GM19239 (cell line): ENCODE measurements around the gene ITIH4.

Source experiments
- DNase-seq: peaks from one replicate; pipeline ENCODE4 v3.0.0; 2011; ENCODE audit warnings: low spot score; ENCODE audit not compliant: insufficient read length
- FAIRE-seq: peaks from 2 replicates; lab custom pipeline; 2011; peaks lifted over from hg19 to GRCh38; lab: Jason Lieb, UNC

The ITIH4 gene

DNA sequence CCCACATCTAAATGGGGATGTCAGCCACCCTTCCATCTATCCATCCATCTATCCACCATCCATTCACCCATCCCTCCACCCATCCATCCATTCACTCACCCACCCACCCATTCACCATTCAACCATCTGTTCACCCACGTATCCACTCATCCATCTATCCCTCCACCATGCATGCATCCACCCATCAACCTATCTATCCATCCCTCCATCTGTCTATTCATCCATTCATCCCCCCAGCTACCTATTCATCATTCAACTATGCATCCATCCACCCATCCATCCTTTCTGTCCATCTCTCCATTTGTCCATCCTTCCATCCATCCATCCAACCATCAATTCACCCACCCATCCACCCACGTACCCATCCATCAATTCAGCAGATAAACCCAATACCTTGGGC, 21.3 kb downstream of the ITIH4 start:
- DNase-seq (no peak), FAIRE-seq (no peak)

DNA sequence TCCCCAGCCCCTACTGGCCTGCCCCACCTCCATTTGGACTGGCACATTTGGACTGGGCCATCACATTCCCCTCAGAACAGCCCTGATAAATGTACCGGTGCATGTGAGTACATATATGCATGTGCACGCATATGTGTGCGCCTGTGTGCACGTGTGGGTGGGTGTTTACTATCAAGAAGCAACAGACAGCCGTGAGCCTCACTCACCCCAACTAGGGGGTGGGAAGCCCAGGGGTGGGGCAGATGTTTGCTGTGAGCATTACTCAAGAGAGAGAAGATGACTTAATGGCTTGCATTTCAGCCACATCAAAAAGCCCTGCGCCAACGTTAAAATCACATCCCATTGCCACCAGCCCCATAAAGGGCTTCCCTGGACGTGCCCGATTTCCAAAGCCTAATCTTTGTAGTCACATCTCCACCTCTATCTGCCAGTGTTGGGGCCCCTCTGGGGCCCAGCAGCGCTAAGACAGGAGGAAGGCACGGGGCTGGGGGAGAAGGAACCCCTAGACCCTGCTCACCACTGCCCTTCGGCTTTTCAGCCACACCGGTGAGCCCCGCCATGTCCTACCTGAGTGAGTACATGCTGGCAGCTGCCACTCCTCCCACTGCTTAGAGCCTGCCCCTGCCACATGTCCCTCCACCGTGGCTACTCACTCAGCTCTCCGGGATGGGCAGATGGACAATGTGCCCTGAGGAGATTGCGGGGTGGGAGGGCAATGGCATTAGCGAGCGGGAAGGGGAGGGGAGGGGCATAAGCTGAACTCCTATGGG, 25.0 kb downstream of the ITIH4 start:
- no peak for FAIRE-seq
- no peak for DNase-seq

DNA sequence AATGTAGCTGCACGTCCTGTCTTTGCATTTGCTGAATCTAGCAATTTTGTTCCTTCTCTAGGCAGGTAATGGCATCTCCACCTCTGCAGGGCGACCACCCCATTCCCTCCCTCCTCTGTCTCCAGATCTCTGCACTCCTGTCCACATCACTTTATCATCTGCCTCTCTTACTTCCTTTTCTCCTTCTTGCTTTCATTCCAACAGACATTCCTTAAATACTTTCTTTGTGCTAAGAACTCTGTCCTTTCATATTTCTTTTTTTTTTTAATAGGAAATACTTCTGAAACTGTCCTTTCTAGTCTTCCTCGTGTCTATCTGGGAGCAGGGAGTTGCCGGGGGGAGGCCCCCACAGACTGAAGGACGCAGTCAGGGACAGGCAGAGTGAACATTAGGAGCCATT, 28.6 kb downstream of the ITIH4 start:
- no peak for DNase-seq
- FAIRE-seq: no peak

DNA sequence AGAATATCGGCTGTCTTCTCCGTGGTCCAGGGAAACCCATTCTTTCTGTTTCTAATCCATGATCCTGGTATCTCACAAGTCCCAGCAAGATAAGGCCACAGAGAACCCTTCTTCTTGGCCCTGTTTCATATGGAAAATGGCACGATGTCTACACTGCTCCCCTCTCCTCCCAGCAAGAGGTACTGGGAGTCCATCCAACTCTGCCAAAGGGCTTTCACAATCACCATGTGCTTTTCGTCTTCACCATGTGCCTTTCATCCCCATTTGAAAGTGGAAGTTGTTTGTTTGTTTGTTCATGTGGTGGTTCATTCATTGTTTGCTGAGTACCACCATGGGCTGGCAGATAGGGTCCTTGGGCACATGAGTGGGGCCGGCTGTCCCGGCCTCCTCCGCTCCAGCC, 30.4 kb downstream of the ITIH4 start:
- no peak for FAIRE-seq
- no peak for DNase-seq

DNA sequence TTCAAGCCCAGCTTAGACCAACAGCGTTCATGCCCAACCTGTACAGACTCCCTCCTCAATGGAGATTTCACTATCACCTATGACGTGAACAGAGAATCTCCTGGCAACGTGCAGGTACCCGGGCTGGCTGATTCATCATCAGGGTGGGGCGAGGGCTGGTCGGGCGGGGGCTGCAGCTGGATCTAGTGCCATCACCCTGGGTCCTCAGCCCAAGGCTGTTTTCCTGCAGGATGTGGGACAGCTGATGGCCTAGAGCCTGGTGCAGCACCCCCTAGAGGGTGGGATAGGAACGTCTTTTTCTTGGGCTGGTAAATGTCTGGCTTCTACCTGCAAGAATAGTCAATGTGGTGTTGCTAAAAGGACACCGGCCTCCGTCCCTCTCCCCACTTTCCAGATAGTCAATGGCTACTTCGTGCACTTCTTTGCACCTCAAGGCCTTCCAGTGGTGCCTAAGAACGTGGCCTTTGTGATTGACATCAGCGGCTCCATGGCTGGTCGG, 31.4 kb downstream of the ITIH4 start:
- DNase-seq (peak; percentile 50), FAIRE-seq (peak; percentile 23)

DNA sequence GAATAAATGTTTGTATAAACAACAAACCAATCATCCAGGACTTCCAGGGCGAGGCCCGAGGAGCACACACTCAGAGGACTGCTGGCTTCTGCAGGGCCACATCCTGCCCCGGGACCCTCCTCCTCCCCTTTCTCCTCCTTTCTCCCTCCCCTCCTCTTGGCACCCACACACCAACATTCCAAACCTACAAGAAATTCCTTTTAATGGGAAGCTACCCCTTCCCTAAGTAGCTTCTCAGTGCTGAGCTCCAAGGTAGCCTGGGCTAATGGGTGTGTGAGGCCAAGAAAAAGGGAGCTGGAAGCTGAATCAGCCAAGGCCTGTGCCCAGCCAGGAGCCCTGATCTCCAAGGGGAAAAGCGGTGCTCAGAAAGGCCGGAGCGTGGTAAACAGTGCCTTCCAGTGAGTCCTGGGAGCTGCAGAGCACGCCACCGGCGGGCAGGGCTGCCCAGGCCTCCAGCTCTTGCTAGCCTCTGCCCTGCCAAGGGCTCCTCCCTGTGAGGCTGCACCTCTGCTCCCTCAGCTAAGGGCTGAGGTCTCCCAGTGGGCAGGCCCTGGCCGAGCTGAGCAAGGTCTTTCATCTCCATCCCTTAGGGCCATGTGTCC, 32.0 kb downstream of the ITIH4 start:
- DNase-seq: no peak
- no peak for FAIRE-seq

DNA sequence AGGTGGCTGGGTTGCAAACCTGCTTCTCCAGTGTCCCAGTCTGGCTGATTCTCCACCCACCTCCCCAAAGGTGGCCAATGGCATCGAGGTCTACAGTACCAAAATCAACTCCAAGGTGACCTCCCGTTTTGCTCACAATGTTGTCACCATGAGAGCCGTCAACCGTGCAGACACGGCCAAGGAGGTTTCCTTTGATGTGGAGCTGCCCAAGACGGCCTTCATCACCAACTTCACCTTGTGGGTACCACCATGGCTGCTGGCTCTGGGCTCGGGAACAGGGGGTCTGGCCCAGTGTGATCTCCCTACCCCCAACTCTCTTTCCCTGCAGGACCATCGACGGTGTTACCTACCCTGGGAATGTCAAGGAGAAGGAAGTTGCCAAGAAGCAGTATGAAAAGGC, 34.1 kb downstream of the ITIH4 start:
- DNase-seq (no peak), FAIRE-seq (no peak)

DNA sequence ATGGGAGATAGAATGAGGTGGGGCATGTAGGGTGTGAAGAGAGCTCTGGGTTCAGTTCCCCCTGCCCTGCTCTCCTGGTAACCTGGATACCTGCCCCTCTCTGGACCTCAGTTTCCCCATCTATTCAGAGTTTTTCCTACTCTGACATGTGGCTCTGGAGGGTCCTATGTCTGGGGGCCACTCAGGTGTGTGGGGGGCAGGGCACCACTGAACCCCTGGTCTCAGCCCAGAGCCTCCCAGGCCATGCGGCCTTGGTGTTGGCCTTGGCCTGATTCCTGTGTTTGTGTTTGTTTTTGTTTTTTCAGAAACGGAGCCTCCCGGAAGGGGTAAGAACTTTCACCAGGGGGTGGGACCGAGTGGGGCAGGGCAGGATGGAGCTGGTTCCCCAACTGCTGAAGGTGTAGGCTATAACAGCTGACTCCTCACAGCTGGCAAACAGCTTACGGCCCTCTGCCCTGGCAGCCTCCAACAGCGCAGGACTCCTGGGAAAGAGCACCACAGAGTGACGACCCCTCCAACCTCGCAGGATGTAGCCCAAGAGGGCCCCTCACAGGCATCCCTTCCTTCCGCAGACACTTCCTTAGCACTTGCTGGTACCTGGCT, 35.1 kb downstream of the ITIH4 start:
- FAIRE-seq (no peak), DNase-seq (no peak)

DNA sequence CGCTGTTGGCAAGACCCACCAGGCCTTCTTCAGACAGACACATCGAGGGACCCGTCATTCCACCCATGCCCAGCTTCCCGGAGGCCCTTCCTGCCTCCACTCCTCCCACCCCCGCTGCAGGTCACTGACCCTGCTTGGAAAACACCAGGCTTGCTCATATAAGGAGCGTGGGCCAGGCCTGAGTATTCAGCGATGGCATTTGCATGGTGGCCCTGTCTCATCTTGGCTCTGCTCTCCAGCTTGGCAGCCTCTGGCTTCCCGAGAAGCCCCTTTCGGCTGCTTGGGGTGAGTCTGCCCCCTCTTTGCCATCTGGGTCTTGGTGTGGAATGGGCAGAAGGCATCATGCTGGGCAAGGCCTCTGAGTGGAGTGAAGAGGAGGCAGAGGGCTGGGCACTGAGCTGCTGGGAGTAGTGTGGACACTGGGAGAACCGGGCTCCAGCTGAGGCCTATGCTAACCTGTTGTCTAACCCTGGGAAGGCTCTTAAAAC, 35.8 kb downstream of the ITIH4 start, which contains the start of gene ITIH3:
Gene ITIH3 (plus strand): TSS at position 185 of the 488 bp plus-strand sequence. CDS start 8 bp downstream, at position 193.
- no peak for DNase-seq
- no peak for FAIRE-seq

DNA sequence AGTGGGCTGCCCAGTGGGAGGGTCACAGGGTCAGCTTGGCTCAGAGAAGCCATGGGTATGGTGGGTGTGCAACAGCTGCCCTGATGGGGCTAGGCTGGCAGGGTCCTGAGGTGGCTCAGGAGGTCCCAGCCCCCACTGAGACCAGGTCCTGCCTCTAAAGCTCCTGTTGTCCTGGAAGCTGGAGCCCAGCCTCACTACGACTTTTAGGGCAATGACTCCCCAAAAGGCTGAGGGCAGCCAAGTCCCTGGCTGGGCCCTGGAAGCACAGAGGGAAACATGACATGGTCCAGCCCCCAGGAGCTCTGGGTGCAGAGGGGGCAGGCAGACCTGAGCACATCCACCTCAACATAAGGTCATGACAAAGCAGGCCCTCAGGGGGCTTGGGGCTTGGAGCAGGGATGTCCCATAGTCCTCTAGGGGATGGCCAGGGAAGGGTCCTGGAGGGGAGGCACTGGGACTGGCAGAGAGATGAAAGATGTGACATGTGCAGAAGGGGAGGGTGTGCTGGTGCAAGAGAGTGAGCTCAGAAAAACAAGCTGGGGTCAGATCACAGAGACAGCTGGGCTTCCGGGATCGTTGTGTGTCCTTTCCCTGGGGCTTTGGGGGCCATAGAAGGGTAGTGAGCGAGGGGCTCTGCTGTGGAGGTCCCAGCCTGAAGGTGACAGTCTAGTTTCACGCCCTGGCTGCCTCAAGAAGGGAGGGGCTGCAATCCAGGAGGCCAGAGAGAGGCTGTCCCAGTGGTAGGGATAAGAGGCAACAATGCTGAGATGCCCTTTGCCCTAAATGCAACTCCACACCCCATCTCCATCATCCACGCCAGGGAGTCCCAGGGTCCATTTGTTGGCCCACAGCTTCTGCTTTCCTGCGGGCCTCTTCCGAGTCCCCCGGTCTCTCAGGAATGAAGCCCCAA, 36.5 kb downstream of the ITIH4 start:
- no peak for DNase-seq
- no peak for FAIRE-seq

DNA sequence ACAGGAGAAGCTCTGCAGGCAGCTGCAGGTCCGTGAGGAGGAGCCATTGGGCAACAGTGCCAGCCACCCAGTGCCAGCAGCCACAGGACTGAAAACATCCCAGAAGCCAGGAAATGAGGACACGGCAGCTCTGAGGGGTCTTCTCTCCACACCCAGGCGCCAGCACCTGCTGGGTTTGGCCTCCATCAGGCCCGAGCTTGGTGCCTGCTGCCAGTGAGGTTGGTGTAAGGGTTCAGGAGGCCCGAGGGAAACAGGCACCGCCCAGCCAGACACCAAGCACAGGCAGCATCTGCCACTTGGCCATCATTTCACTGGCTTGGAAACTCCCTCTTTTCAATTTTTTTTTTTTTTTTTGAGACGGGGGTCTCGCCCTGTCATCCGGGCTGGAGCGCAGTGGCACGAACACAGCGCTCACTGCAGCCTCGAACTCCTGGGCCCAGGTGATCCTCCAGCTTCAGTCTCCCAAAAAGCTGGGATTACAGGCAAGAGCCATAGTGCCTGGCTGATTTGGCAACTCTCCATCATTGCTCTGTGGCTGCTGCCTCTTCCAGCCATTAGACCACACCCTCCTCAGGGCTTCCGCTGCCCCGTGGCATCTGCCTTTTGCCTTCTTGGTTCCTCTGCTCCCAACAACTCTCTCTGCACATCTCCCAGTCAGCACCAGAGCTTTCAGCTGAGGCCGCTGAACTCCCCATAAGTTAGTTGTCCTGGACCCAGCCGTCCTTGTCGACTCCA, 37.3 kb downstream of the ITIH4 start:
- FAIRE-seq: no peak
- DNase-seq: no peak

DNA sequence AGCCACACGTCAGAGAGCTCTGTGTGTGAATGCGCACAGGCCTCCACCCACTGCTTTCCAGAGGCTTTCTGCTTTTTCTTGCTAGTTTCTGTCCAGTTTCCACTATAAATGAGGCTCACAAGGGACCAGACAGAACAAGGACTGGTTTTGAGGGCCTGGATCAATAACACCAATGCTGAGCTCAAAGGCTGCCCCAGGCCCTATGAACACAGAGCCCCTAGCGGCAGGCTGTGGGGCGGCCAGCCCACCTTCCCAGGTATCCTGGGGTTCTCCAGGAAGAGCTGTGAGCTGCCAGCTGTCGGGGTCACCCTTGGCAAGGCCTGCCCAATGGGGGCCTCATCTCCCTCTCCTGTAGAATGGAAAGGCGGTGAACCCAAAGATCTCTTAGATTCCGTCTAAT, 38.1 kb downstream of the ITIH4 start:
- DNase-seq: no peak
- no peak for FAIRE-seq

DNA sequence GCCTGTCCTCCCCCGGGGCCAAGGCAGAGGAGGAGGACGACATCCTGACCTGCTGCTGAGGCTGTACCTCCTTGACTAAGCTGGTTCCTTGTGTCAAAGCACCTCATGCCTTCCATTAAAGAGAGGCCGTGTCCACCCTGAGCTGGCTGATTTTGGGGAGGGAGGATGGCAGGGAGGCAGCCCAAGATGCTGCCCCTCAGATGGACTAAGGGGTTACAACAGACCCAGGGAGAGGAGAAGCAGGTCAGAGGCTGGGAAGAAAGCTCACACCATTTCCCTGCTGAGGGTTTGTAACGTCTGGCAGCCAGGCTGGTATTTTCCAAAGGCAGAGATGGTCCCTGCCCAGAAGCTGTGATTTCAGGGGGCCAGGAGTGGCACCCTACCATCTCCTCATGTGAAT, 38.5 kb downstream of the ITIH4 start:
- DNase-seq: no peak
- FAIRE-seq: no peak

DNA sequence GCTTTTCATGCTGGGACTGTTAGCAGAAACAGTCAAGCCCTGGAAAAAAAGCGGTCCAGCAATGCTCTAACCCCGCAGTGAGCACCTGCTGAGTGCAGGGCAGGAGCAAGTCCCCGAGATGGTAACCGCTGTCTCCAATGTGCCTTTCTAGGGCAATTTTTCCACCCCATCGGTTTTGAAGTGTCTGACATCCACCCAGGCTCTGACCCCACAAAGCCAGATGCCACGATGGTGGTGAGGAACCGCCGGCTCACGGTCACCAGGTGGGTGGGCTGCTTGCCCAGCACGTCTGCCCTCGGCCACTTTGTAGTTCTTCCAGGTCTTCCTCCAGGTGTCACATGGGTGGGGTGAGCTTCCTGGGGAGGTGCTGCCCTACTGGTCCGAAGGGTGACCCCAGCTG, 39.1 kb downstream of the ITIH4 start:
- DNase-seq: no peak
- no peak for FAIRE-seq

DNA sequence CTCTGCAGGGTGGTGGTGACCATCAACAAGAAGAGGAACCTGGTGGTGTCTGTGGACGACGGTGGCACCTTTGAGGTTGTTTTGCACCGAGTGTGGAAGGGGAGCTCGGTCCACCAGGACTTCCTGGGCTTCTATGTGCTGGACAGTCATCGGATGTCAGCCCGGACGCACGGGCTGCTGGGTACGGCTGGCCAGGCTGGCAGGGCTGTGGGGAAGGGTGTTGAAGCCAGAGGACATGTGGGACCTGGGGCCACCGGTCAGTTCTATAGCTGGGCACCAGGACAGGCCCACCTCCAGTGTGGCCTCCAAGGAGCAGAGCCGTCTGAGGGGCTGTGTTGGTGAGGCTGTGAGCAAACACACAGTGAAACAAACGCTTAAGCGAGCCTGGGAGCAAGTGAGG, 39.7 kb downstream of the ITIH4 start:
- FAIRE-seq: no peak
- no peak for DNase-seq

DNA sequence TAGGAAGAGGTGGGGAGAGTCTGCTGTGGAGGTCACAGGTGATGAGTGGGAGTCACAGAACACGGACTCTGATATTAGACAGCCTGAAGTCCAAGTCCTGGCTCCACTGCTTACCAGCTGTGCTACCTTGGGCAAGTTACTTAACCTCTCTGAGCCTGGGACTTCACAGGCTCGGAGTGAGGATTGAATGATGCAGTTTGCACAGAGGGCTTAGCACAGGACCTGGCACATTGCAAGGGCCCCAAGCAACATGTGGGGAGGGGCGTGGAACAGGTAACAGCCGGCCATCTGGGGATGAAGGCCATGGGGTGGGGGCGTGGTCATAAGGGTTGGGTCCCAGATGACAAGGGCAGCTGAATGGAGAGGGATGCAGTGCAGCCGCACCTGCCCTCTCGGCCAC, 40.1 kb downstream of the ITIH4 start:
- FAIRE-seq: no peak
- DNase-seq: no peak

DNA sequence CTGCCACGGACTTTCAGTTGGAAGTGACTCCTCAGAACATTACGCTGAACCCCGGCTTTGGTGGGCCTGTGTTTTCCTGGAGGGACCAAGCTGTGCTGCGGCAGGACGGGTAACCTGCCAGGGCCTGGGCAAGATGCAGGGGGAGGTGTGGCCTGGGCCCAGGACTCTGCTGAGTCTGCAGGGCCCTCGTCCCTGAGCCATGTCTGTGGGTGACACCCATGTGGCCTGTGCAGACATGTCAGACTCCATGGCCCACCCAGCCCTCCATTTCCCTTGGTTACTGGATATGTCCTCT, 40.8 kb downstream of the ITIH4 start:
- DNase-seq (no peak), FAIRE-seq (no peak)

DNA sequence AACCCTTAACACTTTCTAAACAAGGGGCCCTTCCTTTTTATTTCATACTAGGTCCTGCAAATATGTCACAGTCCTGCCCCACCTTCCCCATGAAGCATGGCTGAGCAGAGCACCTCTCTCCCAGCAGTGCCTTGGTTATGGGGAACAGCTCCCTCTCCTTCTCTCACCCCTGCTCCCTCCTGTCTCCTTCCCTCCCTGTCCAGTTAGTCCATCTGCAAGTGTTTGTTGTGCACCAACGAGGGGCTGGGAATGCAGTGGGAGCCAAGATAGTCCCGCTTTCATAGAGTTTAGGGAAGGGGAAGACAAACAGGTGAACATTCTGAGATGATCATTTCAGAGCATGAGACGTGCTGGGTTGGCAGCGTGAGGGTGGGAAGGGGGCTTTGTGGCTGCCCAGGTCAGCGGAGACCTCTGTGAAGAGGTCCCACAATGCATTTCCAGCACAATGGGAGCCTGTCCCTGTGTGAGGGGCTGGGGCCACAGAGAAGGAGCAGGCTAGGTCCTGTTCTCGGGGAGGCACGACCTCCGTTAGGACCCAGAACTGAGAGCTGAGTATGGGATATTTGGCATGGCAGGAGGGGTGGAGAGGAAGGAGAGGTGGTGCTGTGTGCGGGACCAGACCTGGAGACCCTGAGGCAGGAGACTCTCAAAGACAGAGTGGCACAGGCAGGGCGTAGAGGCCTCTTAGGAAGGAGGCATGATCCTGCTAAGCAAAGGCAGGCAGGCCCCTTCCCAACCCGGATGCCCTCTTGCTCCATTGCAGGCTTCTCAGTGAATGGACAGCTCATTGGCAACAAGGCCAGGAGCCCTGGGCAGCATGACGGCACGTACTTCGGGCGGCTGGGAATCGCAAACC, 41.4 kb downstream of the ITIH4 start:
- DNase-seq (no peak), FAIRE-seq (no peak)
